Fibroblast of lung (primary cell): Measurements from ENCODE around the gene TRIM73. TPM values are rescaled to one million over a fixed set of nuclear protein-coding genes. Genes with fewer than 3 reads are reported as not detected.
A peak's percentile ranks its signal among the peaks of the same experiment; 100 is the strongest.
"Not testable (repeated sequence)": the region's sequence is repeated elsewhere in the genome, so short reads cannot be mapped to it uniquely, and the experiment has no call there.

Experiments used
- DNase-seq, 2 donors: peaks; one replicate each; pipeline versions ENCODE4 v3.0.0 to v3.0.0-alpha.2; 2010; ENCODE audit warnings: low read depth in 2 of 2
- H2AFZ ChIP-seq: 2 replicates; pipeline ENCODE4 v1.5.1; 2012; ENCODE audit warnings: low read length, control low read depth, inconsistent platforms
- H3K27ac ChIP-seq: 2 replicates; pipeline ENCODE4 v1.5.1; 2011; ENCODE audit warnings: low read length, control low read depth; ENCODE audit not compliant: insufficient read depth
- H3K27me3 ChIP-seq: 2 replicates; pipeline ENCODE4 v1.5.1; 2011; ENCODE audit warnings: mild to moderate bottlenecking, low read length; ENCODE audit not compliant: control insufficient read depth, insufficient read depth
- H3K36me3 ChIP-seq: 2 replicates; pipeline ENCODE4 v1.5.1; 2011; ENCODE audit warnings: low read length; ENCODE audit not compliant: control insufficient read depth, insufficient read depth
- H3K4me1 ChIP-seq: 2 replicates; pipeline ENCODE4 v1.5.1; 2011; ENCODE audit warnings: low read length; ENCODE audit not compliant: control insufficient read depth, insufficient read depth; ENCODE audit errors: extremely low read depth
- H3K4me2 ChIP-seq: 2 replicates; pipeline ENCODE4 v1.5.1; 2011; ENCODE audit warnings: low read length, control low read depth; ENCODE audit not compliant: insufficient read depth; ENCODE audit errors: extremely low read depth
- H3K4me3 ChIP-seq, 4 experiments: fragments of 200-600 bp in 1 of 4; sonication (generic) in 1 of 4; replicated peaks in 1 of 4; 2 replicates each; pipeline ENCODE4 v1.5.1; 2011 to 2016; ENCODE audit warnings: low read length in 4 of 4, low read depth in 3 of 4, mild to moderate bottlenecking in 3 of 4, control low read depth in 2 of 4, inconsistent platforms in 1 of 4, mixed read lengths in 1 of 4; ENCODE audit not compliant: insufficient read depth in 1 of 4; ENCODE audit errors: control extremely low read depth in 1 of 4
- H3K79me2 ChIP-seq: 2 replicates; pipeline ENCODE4 v1.5.1; 2012; ENCODE audit warnings: mild to moderate bottlenecking, low read length, inconsistent platforms; ENCODE audit not compliant: control insufficient read depth, insufficient read depth
- H3K9ac ChIP-seq: 2 replicates; pipeline ENCODE4 v1.5.1; 2011; ENCODE audit warnings: mild to moderate bottlenecking, low read length, control low read depth; ENCODE audit not compliant: insufficient read depth
- H3K9me3 ChIP-seq: 2 replicates; pipeline ENCODE4 v1.5.1; 2012; ENCODE audit warnings: low read depth, low read length; ENCODE audit not compliant: control insufficient read depth, insufficient read depth
- H4K20me1 ChIP-seq: 2 replicates; pipeline ENCODE4 v1.5.1; 2011; ENCODE audit warnings: low read length; ENCODE audit not compliant: control insufficient read depth, insufficient read depth; ENCODE audit errors: extremely low read depth
- polyA plus RNA-seq, 2 donors: library from polyadenylated mRNA; depleted of rRNA in 1 of 2; stranded (reverse) in 1 of 2; unstranded in 1 of 2; fragments of >200 nt; gene quantifications; 2 replicates each; pipeline ENCODE4 v1.2.1, GENCODE V29; 2011 to 2012; ENCODE audit warnings: missing spikeins in 1 of 2
- total RNA-seq: library from RNA; depleted of rRNA; stranded (reverse); fragments of >200 nt; gene quantifications from 2 replicates; pipeline ENCODE4 v1.2.1, GENCODE V29; 2014

TRIM73 gene
- total and polyA plus RNA-seq, 2 donors (not counting 1 experiment from before 2014, with no cell fraction given) = 0.03 to 1.3 TPM

DNA sequence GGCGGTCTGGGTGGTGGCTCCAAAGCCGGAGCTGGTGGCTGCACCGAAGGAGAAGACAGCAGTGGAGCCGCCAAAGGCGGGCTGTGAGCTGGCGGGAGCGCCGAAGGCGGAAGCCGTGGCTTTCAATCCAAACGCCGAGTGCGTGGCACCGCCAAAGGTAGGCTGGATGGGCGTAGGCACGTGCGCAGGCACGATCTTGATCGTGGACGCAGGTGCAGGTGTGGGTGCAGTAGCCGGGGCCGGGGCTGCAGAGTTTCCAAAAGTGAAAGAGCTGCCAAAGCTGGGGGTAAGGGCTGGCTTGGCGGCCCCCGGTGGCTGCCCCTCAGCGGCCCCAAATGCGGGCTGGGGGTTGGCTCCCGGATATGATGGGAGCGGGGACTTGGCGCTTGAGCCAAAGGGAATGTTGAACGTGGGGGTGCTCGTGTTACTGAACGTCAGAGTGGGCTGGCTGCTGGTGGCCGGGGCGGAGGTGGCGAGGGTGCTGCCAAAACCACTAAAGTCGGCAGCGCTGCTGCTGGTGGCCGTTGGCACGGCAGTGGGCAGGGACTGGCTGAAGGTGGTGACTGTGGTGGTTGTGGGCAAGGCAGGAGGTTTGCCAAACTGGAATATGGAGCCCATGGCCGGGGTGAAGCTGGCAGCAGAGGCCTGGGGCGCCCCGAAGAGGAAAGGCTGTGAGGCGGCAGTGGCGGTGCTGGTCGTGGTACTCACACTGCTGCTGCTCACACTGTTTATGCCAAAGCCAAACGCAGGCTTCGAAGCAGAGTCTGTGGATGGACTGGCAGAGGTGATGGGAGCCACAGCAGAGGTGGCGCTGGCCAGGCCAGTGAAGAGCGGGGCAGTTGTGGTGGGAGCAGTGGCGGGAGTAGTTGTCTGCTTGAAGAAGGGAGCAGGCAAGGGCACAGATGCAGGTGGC is 26.6 kb downstream of the TRIM73 start:
- H3K4me2 ChIP-seq, H3K79me2 ChIP-seq, DNase-seq, H2AFZ ChIP-seq, H4K20me1 ChIP-seq, H3K27me3 ChIP-seq, H3K4me1 ChIP-seq, H3K36me3 ChIP-seq, H3K27ac ChIP-seq, H3K9ac ChIP-seq, H3K4me3 ChIP-seq, H3K9me3 ChIP-seq: not testable (repeated sequence)

DNA sequence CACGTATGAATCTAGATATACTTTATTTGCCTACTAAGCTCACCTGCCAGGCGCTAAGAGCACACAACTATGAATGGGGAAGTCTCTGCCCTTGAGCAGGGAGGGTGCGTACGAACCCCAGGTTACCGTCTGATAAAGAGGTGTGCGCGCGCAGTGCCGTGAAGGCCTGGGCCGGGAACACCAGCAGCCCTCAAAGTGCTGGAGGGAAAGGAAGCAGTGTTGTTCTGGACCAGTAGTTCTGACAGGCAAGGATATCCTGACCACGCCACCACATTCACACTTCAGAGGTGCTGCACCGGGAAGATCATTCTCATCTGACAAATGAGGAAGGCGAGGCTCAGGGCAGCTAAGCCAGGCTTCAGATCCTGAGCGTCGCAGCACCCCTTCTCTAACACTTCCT is 28.1 kb downstream of the TRIM73 start:
- DNase-seq, H3K36me3 ChIP-seq, H3K79me2 ChIP-seq, H3K9me3 ChIP-seq, H4K20me1 ChIP-seq, H3K27ac ChIP-seq, H3K4me2 ChIP-seq, H3K4me1 ChIP-seq, H3K27me3 ChIP-seq, H3K4me3 ChIP-seq, H3K9ac ChIP-seq, H2AFZ ChIP-seq: not testable (repeated sequence)

- H3K4me1 ChIP-seq, H3K27me3 ChIP-seq, DNase-seq, H3K36me3 ChIP-seq, H2AFZ ChIP-seq, H3K27ac ChIP-seq, H3K4me2 ChIP-seq, H3K9me3 ChIP-seq, H4K20me1 ChIP-seq, H3K79me2 ChIP-seq, H3K9ac ChIP-seq, H3K4me3 ChIP-seq: not testable (repeated sequence)
Observed at GRCh38 chr7:75439000-75439399, 43.6 kb downstream of the TRIM73 start.

DNA sequence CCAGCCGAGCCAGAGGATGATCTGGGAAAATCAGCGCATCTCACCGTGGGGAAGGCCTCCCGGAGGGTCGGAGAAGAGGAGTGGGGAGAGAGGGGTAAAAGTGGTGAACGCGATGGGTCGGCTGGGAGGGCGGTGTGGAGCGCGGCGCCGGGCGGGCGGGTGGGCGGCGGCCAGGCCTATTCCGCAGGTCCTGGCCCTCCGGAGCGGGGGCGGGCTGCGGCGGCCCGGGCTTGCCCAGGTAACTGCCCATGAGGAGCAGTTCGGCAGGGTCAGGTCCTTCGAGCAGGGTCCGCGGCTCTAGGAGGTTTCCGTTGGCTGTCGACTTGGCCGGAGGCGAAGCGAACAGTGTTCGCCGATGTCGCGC is 46.7 kb downstream of the TRIM73 start:
- Histone ChIP-seq H3K4me3 (peak overlapping the region in 3 of 4 experiments; percentile 35 to 60 (median 48)), H3K4me2 (peak overlapping the region; percentile 59), H3K9ac (peak overlapping the region; percentile 16)
- H3K9me3 ChIP-seq, H4K20me1 ChIP-seq, H3K4me1 ChIP-seq, H2AFZ ChIP-seq, DNase-seq, H3K27ac ChIP-seq, H3K36me3 ChIP-seq, H3K27me3 ChIP-seq, H3K79me2 ChIP-seq: not testable (repeated sequence)

DNA sequence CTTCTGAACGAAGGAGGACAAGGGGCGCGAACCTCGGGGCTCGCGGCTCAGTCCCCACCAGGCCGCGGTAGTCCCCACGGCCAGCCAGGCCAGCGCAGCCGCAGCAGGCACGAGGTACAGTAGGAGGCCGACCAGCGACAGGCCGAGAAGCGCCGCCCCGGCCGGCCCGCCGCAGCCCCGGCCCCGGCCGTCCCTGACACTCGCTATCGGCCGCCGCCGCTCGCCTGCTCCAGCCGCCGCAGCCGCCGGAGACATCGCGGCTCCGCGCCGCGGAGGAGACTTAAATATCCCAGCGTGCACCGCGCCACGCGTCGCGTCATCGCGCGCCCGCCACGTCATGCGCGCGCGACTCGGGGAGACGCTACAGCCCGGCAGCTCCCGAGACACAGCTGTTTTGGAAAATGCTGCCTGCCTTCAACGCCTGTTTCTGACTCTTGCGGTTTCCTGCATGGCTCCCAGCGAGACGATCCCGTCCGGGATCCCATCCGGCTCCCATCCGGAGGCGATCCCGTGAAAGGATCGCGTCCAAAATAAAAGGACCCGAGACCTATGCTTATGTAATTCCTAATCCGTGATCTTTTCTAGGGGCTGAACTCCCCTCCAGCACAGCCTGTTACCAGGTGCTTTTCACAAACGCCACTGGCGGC is 47.2 kb downstream of the TRIM73 start:
- DNase-seq = peak; percentile 11 to 26
- Histone ChIP-seq H3K9ac (peak overlapping the region; percentile 71), H3K4me3 (peak overlapping the region; percentile 36 to 65 (median 58)), H3K27ac (peak overlapping the region; percentile 57)
- H3K27me3 ChIP-seq, H3K4me2 ChIP-seq, H3K4me1 ChIP-seq, H3K79me2 ChIP-seq, H3K9me3 ChIP-seq, H3K36me3 ChIP-seq, H4K20me1 ChIP-seq, H2AFZ ChIP-seq: not testable (repeated sequence)

DNA sequence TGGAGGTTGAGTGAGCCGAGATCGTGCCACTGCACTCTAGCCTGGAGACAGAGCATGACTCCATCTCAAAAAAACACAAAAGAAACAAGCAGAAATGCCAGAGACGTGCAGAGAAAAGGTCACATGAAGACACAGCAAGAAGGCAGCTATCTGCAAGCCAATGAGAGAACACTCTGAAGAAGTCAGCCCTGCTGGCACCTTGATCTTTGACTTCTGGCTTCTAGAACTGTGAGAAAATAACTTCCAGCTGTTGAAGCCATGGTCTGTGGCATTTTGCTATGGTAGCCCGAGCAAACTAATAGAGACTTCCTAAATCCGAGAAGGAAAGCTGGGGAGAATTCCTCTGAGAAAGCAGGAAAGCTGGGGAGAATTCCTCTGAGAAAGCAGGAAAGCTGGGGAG is 54.5 kb downstream of the TRIM73 start:
- H3K4me3 ChIP-seq, H3K27ac ChIP-seq, H3K9ac ChIP-seq, H3K36me3 ChIP-seq, H3K79me2 ChIP-seq, H4K20me1 ChIP-seq, H3K4me2 ChIP-seq, H2AFZ ChIP-seq, H3K27me3 ChIP-seq, H3K9me3 ChIP-seq, H3K4me1 ChIP-seq, DNase-seq: not testable (repeated sequence)
